Choroid plexus epithelial cell (primary cell): ENCODE results near the gene SPARCL1.
A peak's percentile ranks its signal among the peaks of the same experiment; 100 is the strongest.

Source experiments
- DNase-seq: peaks from one replicate; pipeline ENCODE4 v3.0.0-alpha.2; 2010; ENCODE audit warnings: low read depth
- H3K4me3 ChIP-seq: 2 replicates; pipeline ENCODE4 v1.5.1; 2011; ENCODE audit warnings: low read depth, mild to moderate bottlenecking, control low read depth, low read length, moderate library complexity
- TF ChIP-seq, protein P1 (sequence below): conservative IDR thresholded peaks from 2 replicates; pipeline ENCODE4 v1.5.1; 2011; ENCODE audit warnings: low read depth, mild to moderate bottlenecking, control low read depth, inconsistent platforms, low read length, moderate library complexity

The SPARCL1 gene

DNA sequence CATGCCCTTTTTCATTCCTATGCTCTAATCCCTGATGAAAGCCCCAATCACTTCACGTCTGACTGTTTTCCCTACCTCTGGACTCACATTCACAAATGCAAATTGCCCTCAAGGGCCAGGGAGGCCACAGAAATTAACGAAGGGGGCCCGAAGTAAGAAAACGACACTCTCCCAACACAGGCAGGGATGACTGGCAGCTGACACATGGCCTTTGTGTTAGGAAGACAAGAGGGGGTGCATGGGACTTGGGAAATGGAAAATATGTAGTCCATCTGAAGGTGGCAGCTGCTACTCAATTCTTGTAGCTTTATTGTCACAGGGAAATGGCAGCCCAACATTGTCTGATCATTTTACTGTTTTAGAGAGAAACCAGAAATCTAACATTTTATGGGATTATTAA is 12.3 kb upstream of the SPARCL1 start:
- TF ChIP-seq, protein P1, sequence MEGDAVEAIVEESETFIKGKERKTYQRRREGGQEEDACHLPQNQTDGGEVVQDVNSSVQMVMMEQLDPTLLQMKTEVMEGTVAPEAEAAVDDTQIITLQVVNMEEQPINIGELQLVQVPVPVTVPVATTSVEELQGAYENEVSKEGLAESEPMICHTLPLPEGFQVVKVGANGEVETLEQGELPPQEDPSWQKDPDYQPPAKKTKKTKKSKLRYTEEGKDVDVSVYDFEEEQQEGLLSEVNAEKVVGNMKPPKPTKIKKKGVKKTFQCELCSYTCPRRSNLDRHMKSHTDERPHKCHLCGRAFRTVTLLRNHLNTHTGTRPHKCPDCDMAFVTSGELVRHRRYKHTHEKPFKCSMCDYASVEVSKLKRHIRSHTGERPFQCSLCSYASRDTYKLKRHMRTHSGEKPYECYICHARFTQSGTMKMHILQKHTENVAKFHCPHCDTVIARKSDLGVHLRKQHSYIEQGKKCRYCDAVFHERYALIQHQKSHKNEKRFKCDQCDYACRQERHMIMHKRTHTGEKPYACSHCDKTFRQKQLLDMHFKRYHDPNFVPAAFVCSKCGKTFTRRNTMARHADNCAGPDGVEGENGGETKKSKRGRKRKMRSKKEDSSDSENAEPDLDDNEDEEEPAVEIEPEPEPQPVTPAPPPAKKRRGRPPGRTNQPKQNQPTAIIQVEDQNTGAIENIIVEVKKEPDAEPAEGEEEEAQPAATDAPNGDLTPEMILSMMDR: no peak
- H3K4me3 ChIP-seq: no peak overlapping the region
- DNase-seq: no peak

DNA sequence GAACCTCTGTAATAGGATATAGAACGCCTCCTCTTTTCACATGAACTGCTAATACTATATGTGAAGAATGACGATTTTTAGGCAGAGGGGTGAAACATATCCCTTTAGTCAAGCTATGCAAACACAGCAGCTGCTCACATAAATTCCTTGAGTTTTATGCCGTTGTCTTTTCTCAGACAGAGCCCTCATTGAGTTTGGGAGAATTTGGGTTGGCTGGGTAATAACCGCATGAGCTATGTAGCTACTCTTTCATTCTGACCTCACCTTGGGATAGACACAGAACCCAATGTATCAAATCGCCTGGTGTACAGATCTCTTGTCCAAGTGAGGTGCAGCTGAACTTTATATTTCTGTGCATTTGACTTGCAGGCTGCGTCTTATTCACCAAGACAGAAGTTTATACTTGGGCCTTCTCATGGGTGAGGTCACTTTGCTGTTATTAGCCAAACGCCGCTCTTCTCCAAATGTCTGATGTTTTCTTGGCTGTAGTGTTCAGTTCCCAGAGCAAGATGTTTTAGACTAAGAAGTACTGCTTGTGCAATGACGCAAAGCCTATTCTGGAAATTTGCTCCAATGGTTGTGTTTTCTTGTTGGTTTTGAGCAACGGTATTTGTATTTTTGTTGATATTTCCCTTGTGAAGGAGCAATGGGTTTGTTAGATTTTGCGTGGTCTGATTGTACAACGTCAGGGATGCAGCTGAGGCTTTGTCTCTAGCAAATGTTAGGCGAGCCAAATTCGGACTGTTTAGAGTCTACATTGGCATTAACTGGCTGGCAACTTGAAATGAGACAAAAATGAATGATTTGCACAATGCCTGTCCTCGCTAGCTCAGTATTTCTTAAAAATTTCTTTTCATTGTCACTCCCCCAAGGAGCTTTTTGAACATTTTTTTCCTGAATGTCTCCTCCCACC is 11.2 kb upstream of the SPARCL1 start:
- TF ChIP-seq, protein P1: no peak
- no peak for DNase-seq
- no peak overlapping the region for H3K4me3 ChIP-seq

DNA sequence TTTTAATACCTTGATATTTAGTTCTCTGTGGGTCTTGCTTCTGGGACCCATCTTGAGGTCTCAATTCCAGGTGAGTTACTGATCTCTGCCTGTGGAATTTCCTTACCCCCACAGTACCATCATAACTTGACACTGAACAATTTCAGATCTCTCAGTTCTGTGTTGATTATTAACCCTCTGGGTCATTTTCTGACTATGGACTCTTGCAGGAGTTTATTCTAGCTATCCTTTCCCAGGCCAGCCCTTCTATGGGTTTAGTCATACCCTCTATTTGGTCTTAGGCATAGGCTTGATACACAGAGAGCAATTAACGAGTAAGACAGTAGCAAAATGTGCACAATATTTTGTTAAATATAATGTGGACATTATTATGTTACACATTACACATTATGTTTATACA is 3.7 kb upstream of the SPARCL1 start:
- TF ChIP-seq, protein P1: no peak
- DNase-seq: no peak
- no peak overlapping the region for H3K4me3 ChIP-seq

DNA sequence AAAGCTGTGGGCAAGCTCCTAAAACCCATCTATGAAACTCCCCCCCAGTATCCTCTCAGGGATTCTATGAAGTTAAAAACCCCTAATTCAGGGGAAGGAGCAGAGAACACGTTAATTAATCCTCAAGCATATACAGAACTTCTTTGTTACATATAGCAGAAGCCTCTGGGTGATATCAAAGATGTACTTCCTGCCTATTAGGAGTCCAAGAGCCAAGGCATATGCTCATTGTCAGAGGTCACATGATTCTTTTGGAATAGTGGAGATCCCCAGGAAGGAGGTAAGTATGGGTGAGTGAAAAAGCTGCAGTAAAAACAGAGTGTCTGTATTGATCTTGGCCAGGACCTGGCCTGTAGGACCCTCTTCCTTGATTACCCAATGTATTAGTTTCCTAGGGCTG is 2.9 kb upstream of the SPARCL1 start:
- H3K4me3 ChIP-seq: no peak overlapping the region
- no peak for DNase-seq
- TF ChIP-seq, protein P1: no peak

DNA sequence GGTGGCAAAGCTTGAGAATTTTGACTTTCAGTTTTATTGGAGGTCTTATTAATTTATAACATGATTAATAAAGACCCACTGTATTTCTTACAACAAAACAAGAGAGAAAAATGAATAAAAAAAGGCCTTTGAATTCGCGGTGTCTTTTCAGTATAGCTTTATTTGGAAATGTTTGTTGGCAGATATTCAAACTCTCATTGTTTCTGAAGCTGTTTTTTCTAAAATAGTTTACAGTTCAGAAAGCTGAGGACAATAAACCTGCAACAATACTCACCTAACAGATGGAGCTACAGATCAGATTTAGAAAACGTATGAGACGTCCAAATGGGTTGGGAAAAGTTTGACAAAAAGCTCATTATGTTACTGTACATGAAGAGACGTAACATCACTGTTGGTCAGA is 2.4 kb upstream of the SPARCL1 start:
- no peak for DNase-seq
- TF ChIP-seq, protein P1: no peak
- no peak overlapping the region for H3K4me3 ChIP-seq

DNA sequence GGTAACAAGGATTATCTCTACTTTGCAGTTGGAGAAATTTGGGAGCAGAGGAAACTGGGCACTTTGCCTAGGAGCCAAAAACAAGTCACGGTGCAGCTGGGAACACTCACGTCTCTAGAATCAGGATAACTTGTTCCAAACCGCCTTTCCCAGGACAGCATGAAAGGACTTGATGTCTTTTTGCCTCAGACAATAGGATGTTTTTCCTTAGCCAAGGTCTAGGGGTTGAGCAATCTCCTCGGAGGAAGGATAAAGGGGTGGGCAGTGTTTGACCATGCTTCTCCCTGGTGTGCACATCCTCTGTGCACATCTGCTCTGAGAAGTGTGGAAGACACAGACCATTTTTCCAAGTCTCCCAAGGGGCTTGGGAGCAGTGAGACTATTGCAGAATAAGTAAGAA is 1.7 kb upstream of the SPARCL1 start:
- H3K4me3 ChIP-seq: no peak overlapping the region
- peak; percentile 22 for DNase-seq
- TF ChIP-seq, protein P1: no peak

DNA sequence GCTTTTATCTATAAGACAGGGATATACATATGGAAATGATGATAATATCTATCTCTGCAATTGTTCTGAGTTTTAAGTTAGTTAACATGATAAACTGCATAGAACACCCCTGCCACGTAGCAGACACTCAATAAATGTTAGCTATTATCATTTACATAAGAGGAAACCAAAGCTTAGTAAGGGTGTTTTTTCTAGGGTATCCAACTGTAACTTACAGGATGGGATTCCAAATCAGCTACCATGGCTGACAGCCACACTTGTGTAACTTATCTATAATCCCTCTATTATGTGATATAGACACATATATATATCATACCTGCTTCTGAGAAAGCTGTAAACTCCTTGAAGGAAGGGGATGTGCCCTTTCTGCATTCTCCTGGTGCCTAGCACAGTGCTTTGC is 1.1 kb upstream of the SPARCL1 start:
- H3K4me3 ChIP-seq: no peak overlapping the region
- no peak for DNase-seq
- TF ChIP-seq, protein P1: no peak
